ENCODE data around the gene RAB11FIP4. TPM values are rescaled to one million over a fixed set of nuclear protein-coding genes. Genes with fewer than 3 reads are reported as not detected.

The RAB11FIP4 gene
- total RNA-seq, 1 experiment from 2014 or later, result 6.7 TPM

DNA sequence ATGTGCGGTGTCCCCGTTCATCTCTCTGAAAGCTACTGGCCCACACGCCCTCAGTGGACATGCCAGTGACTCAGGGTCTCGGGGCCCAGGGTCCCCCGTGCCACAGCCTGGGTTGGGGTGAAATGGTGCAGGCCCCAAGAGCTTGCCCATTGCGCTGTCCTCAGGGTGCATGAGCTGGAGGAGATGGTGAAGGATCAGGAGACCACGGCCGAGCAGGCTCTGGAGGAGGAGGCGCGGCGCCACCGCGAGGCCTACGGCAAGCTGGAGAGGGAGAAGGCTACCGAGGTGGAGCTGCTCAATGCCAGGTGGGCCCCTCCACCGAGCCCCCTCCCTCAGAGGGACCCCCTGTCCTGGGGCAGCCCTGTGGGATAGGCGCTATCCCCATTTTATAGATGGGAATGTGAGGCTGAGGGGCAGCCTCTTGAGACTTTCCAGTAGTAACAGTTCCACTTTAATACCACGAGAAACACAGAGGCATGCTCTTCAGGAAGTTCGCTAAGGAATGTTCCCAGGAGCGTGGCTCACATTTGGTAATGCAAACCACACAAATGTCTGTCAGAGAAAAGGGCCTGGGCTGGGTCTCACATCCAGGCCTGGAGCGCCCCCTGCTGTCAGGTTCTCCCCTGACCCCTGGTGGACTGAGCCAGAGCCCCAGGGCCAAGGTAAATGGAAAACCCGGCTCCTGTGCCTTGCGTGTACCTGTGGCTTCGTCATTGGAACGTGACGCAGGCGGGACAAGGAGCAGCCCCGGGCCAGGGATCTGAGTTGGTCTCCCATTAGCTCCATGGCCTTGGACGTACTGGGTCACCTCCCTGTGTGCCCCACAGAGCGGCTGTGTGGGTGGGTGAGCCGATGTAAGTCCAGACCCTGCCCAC is 133.7 kb downstream of the RAB11FIP4 start:
- peak; percentile 40 for DNase-seq (ENCODE audit: low read depth)
- in situ Hi-C loops (cut with HindIII; ENCODE audit: low pct_unique_long_range_greater_than_20kb, low sequenced_read_pairs), result no loop called here

DNA sequence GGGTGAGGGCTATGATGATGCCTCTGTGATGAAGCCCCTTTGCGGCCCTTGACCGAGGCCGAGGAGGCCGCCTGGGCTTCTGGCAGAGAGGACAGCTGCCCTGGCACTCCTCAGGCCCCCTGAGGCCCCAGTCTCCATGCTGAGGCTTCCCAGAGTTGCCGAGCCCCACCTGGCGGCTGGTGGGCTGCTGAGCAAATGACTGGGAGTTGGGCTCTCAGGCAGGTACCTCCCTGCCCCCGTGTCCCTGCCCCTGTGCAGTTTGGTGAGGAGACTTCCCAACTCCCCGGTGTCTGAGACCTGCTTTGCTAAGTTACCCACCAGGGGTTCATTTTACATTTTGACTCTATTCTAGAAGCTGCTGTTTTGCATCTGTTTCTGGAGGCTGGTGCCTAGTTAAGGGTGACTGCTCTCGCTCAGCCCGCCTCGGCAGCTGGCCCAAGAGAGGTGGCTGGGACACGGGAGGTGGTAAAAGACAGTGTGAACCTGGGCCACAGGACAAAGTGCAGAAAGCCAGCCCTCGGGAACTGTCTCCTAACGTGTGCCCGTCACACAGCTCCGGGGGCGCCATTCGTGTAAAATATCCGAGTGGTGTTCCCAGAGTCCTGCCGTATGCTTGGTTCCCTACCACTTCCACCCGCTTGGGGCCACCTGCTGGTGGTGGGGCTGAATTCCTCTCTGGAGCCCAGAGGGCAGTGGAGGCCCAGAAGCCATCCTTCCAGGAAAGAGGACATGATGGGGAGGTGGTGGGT is 134.5 kb downstream of the RAB11FIP4 start:
- no peak for DNase-seq (ENCODE audit: low read depth)
- in situ Hi-C loops (cut with HindIII; ENCODE audit: low pct_unique_long_range_greater_than_20kb, low sequenced_read_pairs), result no loop called here

DNA sequence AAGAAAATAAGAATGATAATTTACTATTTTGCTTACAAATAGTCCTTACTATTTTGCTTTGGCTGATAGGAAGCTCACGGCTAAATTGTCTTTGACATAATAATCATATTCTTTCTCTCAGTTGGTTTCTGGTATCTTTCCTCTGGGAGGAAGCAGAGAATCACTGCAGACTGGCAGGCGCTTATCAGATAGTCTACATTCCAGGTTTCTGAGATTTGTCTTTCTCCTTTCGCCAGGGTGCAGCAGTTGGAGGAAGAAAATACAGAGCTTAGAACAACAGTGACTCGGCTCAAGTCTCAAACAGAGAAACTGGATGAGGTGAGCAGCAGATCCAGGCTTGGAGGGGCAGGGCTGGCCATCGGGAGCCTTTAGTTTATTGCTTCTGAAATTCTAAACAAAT is 136.1 kb downstream of the RAB11FIP4 start:
- peak; percentile 38 for DNase-seq (ENCODE audit: low read depth)
- in situ Hi-C loops (cut with HindIII; ENCODE audit: low pct_unique_long_range_greater_than_20kb, low sequenced_read_pairs), result no loop called here

DNA sequence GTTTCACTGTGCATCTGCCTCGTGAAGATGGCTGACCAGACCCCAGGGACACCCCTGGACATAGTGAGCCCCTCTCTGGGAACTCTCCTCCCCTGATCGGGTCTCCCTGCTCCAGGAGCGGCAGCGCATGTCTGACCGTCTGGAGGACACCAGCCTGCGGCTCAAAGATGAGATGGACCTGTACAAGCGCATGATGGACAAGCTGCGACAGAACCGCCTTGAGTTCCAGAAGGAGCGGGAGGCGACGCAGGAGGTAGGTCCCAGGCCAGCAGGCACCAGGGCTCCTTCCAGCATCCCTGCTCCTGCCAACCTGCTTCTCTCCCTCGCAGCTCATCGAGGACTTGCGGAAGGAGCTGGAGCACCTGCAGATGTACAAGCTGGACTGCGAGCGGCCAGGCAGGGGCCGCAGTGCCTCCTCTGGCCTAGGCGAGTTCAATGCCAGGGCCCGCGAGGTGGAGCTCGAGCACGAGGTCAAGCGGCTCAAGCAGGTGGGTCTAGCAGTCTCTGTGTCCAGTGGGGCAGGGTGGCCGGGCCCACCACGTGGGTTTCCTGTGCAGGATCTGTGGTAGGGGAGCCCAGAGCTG is 136.9 kb downstream of the RAB11FIP4 start:
- in situ Hi-C loops (cut with HindIII; ENCODE audit: low pct_unique_long_range_greater_than_20kb, low sequenced_read_pairs), result no loop called here
- DNase-seq (ENCODE audit: low read depth), result no peak

DNA sequence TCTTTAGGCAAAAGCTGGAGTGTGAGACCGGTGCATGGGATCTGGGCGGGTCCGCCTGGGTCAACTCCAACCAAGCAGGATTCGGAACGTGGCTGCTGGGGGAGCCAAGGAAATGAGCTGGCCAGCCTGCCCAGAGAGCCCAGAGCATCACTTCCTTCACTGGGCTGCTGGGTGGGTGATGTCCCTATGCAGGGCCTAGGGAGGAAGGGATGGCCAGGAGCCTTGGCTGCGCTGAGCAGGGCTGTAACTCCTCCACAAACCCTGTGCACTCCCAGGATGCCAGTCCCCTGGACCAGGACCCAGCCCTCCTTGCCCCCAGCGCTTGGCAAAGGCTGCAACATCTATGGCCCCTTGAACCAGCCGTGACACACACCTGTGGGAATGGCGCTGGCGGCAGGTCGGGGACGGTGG is 138.4 kb downstream of the RAB11FIP4 start:
- no peak for DNase-seq (ENCODE audit: low read depth)
- in situ Hi-C loops (cut with HindIII; ENCODE audit: low pct_unique_long_range_greater_than_20kb, low sequenced_read_pairs), result no loop called here

DNA sequence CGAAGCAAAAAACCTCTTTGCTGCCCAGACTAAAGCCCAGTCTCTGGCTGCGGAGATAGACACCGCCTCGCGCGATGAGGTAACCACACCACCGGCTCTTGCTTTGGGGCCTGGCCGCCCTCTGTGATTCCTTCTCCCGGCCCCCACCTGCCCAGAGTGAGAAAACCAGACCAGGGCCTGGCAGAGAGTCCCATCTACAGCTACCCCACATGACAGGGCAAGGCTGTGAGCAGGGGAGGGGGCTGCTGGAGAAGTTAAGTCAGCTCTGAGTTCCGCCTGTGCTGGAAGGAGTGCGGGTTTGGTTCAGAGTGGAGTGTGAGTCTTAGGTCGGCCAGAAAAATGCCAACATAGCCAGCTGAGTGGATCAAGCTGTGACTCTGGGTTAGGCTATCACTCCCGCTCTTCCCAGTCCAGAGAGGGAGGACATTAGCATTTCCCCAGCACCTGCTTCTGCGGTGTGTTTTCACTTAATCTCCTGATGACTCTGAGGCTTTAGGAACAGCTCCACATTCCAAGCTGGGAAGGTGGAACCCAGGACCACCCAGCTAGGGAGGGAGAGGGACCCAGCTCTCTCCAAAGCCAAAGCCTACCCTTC is 139.0 kb downstream of the RAB11FIP4 start:
- in situ Hi-C loops (cut with HindIII; ENCODE audit: low pct_unique_long_range_greater_than_20kb, low sequenced_read_pairs), result no loop called here
- no peak for DNase-seq (ENCODE audit: low read depth)

DNA sequence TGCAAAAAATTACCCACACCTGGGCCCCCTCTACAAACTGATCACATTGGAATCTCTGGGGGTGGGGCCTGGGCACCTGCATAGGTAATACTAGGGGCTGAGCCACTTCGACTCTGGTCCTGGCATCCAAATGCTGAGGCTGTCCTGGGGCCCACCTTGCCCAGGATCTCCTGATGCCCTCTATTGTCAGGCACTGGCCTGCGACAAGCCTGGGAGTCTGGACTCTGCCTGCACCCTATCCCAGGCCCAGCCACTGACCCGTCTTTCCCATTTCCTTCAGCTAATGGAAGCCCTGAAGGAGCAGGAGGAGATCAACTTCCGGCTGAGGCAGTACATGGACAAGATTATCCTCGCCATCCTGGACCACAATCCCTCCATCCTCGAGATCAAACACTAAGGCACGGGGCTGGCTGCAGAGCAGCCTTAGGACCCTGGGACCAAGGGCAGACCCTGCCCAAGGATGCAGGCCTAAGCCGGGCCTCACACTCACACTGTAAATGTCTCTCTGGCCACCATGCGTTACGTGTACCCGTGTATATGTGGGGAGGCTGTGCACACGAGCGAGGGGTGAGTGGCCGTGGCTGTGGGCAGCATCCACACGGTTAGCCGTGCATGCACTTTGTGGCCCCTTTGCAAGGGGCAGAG is 140.0 kb downstream of the RAB11FIP4 start:
- no peak for DNase-seq (ENCODE audit: low read depth)
- in situ Hi-C loops (cut with HindIII; ENCODE audit: low pct_unique_long_range_greater_than_20kb, low sequenced_read_pairs), result no loop called here

DNA sequence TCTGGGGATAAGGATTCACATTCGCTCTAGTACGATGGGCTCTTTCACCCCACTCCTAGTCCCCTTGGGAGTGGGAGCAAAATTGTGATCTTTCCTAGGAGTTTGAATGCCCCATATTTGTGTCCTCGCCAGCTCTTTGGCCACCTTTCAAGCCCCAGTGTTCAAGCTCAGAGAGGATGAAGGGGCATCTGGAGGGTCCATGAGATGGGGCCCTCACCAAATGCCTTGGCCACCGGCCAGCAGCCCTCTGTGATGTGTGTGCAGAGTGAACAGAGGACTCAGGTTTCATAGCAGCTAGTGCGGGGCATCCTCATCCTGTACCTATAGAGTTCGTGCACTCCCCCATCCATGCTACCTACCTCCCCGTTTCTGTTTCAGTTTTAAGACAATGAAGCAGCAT is 140.6 kb downstream of the RAB11FIP4 start:
- DNase-seq (ENCODE audit: low read depth), result no peak
- in situ Hi-C loops (cut with HindIII; ENCODE audit: low pct_unique_long_range_greater_than_20kb, low sequenced_read_pairs), result no loop called here

DNA sequence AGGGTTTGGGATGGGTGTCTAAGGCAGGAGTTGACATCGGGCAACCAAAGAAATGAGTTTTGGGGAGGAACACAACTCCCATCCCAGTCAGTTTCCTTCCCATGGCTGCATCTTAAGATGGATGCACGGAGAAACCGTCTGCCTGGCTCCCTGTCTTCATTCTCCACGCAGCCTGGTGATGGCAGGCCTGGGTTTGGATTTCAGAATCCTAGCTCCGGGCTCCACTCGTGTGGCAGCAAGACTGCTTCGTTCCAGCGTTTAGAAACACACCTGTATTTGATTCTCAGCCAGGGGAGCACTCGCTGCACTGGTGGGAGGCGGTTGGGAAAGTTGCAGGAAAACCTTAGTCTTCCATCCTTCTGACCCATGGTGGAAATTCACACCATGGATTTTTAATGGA is 141.1 kb downstream of the RAB11FIP4 start:
- DNase-seq (ENCODE audit: low read depth), result no peak
- in situ Hi-C loops (cut with HindIII; ENCODE audit: low pct_unique_long_range_greater_than_20kb, low sequenced_read_pairs), result no loop called here

DNA sequence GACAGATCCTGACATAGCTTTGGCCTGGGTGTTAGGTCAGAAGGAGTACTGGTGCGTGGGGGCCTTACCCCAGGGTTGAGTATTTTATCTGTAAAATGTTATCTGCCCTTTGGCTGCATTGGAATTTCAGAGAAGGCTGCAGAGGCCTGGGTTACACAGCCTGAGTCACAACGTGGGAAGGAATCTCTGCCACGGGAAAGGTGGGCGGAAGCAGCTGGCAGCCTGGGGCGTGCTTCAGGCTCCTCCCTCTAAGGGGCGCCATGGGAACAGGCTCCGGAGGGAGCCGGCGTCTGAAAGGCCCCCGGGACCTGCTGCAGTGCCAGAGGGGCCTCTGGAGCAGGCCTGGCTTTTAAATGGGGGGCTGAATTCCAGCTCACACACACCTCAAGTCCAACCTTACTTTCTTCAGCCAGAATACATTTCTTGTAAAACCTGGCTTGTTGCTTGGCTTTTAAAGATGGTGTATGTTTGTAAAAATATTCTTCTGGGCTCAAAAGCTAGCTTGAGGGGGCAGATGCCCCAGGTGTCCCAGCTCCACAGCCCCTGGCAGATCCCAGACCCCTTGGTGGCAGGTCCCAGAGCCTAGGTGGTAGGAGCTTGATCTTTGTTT is 142.2 kb downstream of the RAB11FIP4 start:
- in situ Hi-C loops (cut with HindIII; ENCODE audit: low pct_unique_long_range_greater_than_20kb, low sequenced_read_pairs), result no loop called here
- peak; percentile 44 for DNase-seq (ENCODE audit: low read depth)

DNA sequence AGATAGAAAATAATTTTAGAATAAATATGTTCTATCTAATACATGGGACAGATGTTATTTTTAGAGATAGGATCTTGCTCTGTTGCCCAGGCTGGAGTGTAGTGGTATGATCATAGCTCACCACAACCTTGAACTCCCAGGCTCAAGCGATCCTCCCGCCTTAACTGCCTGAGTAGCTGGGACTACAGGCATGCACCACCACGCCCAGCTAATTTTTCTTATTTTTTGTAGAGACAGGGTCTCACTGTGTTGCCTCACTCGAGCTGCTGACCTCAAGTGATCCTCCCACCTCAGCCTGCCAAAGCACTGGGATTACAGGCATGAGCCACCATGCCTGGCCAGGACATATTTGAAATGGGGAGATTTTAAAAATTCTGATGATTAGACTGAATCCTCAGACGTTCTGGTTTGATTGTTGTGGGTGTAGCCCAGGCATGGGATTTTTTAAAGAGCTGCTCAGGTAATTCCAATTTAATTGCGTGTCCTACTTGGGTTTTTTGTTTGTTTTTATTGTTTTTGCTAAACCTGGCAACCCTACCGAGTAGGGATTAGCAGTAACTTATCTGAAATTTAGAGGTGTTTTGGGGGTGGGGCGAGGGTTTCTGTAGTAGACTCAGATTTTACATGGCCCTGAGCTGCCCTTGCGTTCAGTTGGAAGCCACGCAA is 142.9 kb downstream of the RAB11FIP4 start:
- in situ Hi-C loops (cut with HindIII; ENCODE audit: low pct_unique_long_range_greater_than_20kb, low sequenced_read_pairs), result no loop called here
- DNase-seq (ENCODE audit: low read depth), result no peak

DNA sequence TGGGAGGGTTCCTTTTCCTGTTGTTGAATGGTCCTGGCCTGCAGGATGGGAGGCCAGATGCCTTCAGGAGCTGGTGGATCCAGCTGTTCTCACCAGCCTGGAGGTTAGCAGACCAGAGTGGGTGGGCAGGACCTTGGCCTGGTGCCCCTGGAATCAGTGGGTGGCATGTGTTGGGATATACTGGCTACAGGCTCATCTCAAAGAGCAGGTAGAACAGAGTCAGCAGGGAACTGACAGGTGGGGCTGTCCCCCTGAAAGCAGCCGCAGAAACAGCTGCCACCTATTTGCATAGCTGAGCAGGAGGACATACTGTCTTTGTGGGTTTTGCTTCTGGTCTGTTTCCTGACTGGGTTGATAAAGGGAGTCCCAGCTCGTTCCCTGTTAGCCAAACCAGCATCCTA is 144.1 kb downstream of the RAB11FIP4 start:
- no peak for DNase-seq (ENCODE audit: low read depth)
- in situ Hi-C loops (cut with HindIII; ENCODE audit: low pct_unique_long_range_greater_than_20kb, low sequenced_read_pairs), result no loop called here

DNA sequence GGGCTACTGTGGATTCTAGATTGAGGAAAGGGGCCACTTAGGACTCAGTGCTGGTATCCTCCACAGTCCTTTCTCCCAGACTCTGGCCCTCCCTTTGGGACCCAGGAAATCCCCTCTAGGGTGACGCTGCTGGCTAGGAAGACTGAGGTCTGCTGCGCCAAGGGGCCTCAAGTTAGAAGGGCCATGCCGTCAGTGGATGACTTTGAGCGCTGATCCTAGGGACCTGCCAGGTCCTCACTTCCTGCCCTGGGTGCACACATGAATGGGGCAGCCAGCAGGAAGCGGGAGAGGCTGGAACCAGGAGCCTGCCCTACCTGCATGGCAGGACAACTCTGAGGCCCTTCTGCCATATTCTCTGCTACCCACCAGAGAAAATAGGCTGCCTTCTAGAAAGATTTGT is 145.0 kb downstream of the RAB11FIP4 start:
- DNase-seq (ENCODE audit: low read depth), result no peak
- in situ Hi-C loops (cut with HindIII; ENCODE audit: low pct_unique_long_range_greater_than_20kb, low sequenced_read_pairs), result no loop called here

DNA sequence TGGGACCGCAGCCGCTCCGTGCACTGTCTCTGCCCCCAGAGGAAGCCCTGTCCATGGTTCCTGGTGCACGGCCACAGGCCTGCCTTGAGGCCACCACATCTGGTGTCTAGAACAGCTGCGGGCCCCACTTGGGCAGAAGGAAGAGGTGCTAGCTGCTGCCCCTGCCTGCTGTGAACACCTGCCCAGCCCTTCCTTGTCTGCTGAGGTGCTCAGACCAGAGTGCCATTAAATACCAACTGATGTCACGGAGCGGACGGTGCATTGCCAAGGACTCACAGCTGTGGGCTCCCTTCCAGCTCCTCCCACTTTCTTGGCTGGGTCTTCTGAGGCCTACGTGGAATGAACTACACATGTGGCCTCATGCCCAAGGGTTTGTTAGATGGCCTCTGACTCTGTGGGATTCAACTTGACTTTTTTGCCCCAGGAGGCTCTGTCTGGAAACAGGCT is 146.1 kb downstream of the RAB11FIP4 start:
- DNase-seq (ENCODE audit: low read depth), result no peak
- in situ Hi-C loops (cut with HindIII; ENCODE audit: low pct_unique_long_range_greater_than_20kb, low sequenced_read_pairs), result no loop called here

DNA sequence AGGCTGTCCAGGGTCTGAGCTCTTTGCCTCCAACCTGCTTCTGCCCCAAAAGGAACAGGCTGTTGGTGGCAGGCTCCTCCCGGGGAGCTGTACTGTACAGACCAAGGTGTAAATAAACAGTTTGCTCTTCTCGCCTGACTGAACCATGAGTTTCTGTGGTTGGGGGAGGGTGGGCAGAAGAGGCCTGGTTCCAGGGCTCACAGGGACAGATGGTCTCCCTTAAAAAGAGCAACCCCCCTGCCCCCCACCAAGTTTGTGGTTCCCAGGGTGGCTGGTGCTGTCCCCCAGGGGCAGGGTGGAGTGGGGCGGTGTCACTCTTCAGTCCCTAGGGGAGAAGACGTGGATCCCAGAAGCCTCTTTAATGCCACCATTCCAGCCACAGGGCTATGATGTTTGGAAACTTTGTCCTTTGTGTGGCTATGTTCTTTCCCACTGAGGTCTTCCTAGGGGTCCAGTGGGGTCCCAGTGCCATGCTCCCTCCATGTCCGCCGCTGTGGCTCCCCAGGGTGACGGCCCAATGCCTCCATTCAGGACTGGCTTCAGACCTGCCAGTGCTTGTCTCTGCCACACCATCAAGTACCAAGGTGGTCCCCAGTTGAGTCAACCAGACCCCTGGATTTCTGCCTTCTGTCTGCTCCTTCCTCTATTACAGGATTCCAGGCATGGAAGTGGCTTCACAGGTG is 146.7 kb downstream of the RAB11FIP4 start:
- in situ Hi-C loops (cut with HindIII; ENCODE audit: low pct_unique_long_range_greater_than_20kb, low sequenced_read_pairs), result no loop called here
- DNase-seq (ENCODE audit: low read depth), result no peak

DNA sequence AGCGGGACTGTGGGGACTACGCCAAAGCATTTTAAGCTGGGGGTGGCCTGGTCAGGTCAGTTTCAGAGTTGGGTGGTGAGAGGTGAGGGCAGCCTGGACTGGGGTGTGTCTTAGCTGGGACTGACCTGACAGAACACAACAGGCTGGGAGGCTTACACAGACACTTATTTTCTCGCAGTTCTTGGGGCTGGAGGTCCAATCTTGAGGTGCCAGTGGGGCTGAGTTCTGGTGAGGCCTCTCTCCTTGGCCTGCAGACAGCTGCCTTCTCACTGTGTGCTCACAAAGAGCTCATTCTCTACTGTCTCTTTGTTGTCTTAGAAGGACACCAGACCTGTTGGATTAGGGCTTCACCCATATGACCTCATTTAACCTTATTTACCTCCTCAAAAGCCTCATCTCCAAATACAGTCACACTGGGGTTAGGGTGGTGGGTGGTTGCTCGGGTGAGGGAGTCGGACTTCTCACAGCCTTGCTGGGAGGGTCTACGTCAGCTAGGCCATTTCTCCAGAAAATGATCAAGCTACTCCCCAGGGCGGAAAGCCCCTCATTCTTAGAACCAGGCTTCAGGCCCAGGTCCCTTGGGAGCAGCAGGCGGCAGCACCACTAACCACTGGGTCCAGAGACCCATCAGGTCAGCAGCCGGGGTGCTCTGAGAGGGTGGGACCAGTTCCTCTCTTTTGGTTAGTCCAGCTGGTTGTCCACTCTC is 149.3 kb downstream of the RAB11FIP4 start:
- DNase-seq (ENCODE audit: low read depth), result no peak
- in situ Hi-C loops (cut with HindIII; ENCODE audit: low pct_unique_long_range_greater_than_20kb, low sequenced_read_pairs), result no loop called here
